Gastroesophageal sphincter (tissue), 3 donors: ENCODE measurements around the gene FLRT2.

ENCODE experiments used
- EP300 ChIP-seq: sonication (generic); formaldehyde crosslinking; IDR thresholded peaks from one replicate; pipeline ENCODE4 v1.6.1; 2017; ENCODE audit warnings: antibody characterized with exemption, mild to moderate bottlenecking
- POLR2A ChIP-seq, 2 donors: fragments of 450-650 bp; IDR thresholded peaks; one replicate each; pipeline ENCODE4 v1.6.1; 2017; ENCODE audit warnings: antibody characterized with exemption in 2 of 2, mild to moderate bottlenecking in 2 of 2, moderate library complexity in 1 of 2
- POLR2AphosphoS5 ChIP-seq: sonication (generic); formaldehyde crosslinking; IDR thresholded peaks from one replicate; pipeline ENCODE4 v1.6.1; 2017; ENCODE audit warnings: antibody characterized with exemption
- TF ChIP-seq, protein P1 (sequence below), 4 experiments: fragments of 200-600 bp in 2 of 4; fragments of 450-650 bp in 2 of 4; sonication (generic) in 1 of 4; IDR thresholded peaks; one replicate each; pipeline ENCODE4 v1.5.1; 2017 to 2019; ENCODE audit warnings: antibody characterized with exemption in 4 of 4, mild to moderate bottlenecking in 2 of 4, moderate library complexity in 2 of 4

DNA sequence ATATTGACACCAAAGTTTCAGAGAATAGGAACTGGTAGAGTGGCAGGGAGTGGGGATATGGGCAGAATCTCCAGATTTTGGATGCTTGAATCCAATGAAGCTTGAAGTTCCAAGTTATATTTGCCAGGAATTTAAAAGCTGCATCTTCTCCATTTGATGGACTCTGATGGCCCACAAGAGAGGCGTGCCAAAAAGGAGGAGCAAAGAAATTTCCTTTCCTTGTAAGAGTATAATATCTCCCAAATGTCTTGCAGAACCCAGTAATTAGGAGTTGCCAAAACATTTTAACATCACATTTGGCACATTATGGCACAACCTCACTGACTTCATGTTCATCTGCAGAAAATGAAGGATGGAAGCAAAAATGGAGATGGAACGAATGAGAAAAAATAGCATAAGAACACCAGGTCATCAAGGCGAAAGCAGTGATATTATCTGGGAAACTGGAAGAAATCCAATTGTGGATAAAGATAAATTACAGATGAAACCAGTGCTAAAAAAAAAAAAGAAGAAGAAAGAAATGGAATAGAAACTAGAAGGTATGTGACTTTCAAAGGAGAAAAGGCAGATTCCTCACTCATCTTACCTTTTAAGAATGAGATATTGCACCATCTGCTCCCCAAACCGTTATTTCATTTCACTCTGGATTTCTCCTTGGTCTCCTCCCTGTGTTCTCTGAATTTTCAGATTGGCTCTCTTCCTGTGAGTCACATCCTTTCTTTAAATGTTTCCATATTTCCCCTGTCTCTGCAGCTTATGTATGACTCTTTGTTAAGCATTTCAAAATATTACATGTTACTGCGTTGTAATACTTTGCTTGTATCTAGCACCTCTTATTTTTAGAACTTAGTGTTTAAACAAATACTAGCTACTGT lies 13.5 kb upstream of the FLRT2 start:
- TF ChIP-seq, protein P1, sequence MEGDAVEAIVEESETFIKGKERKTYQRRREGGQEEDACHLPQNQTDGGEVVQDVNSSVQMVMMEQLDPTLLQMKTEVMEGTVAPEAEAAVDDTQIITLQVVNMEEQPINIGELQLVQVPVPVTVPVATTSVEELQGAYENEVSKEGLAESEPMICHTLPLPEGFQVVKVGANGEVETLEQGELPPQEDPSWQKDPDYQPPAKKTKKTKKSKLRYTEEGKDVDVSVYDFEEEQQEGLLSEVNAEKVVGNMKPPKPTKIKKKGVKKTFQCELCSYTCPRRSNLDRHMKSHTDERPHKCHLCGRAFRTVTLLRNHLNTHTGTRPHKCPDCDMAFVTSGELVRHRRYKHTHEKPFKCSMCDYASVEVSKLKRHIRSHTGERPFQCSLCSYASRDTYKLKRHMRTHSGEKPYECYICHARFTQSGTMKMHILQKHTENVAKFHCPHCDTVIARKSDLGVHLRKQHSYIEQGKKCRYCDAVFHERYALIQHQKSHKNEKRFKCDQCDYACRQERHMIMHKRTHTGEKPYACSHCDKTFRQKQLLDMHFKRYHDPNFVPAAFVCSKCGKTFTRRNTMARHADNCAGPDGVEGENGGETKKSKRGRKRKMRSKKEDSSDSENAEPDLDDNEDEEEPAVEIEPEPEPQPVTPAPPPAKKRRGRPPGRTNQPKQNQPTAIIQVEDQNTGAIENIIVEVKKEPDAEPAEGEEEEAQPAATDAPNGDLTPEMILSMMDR (IDR thresholded peaks at IDR 0.05), result no peak
- TF ChIP-seq POLR2A (IDR thresholded peaks at IDR 0.05) (no peak), EP300 (no peak), POLR2AphosphoS5 (no peak)
